SK-N-SH (cell line): Measurements from ENCODE around the gene SBF2.

Experiments used
- EP300 ChIP-seq, 2 experiments: IDR thresholded peaks; 2 replicates each; pipeline versions ENCODE4 v1.4.0 to v1.6.1; 2012; ENCODE audit warnings: borderline replicate concordance in 1 of 2, low read depth in 1 of 2, low read length in 1 of 2
- EZH2phosphoT487 ChIP-seq: fragments of 200-600 bp; sonication (generic); IDR thresholded peaks from 2 replicates; pipeline ENCODE4 v1.6.1; 2017; ENCODE audit warnings: low read depth, mixed run types, mild to moderate bottlenecking, antibody characterized with exemption, moderate library complexity, borderline replicate concordance
- FOXM1 ChIP-seq: IDR thresholded peaks from 2 replicates; pipeline ENCODE4 v1.4.0; 2012; ENCODE audit warnings: low read depth, mild to moderate bottlenecking
- JUND ChIP-seq: IDR thresholded peaks from 2 replicates; pipeline ENCODE4 v1.4.0; 2012
- MXI1 ChIP-seq: IDR thresholded peaks from 2 replicates; pipeline ENCODE4 v1.6.1; 2012; ENCODE audit warnings: mild to moderate bottlenecking, low read depth, low read length, improper control_type of control experiment
- POLR2AphosphoS5 ChIP-seq: IDR thresholded peaks from 2 replicates; pipeline ENCODE4 v1.6.1; 2012; ENCODE audit warnings: low read depth, low read length
- RAD21 ChIP-seq: IDR thresholded peaks from 2 replicates; pipeline ENCODE4 v1.6.1; 2012; ENCODE audit warnings: mild to moderate bottlenecking, low read length
- RCOR1 ChIP-seq: fragments of 150-350 bp; IDR thresholded peaks from 2 replicates; pipeline ENCODE4 v1.6.1; 2017; ENCODE audit warnings: antibody characterized with exemption, low read length
- RFX5 ChIP-seq: IDR thresholded peaks from 2 replicates; pipeline ENCODE4 v1.6.1; 2012; ENCODE audit warnings: mild to moderate bottlenecking, improper control_type of control experiment, low read length
- SIN3A ChIP-seq: IDR thresholded peaks from 2 replicates; pipeline ENCODE4 v1.6.1; 2012; ENCODE audit warnings: low read depth, mild to moderate bottlenecking, low read length, moderate library complexity, borderline replicate concordance
- SMC3 ChIP-seq: IDR thresholded peaks from 2 replicates; pipeline ENCODE4 v1.6.1; 2012; ENCODE audit warnings: low read depth, low read length, improper control_type of control experiment
- TAF1 ChIP-seq: IDR thresholded peaks from 2 replicates; pipeline ENCODE4 v1.6.1; 2012; ENCODE audit warnings: low read depth, mild to moderate bottlenecking, low read length, moderate library complexity, borderline replicate concordance
- TF ChIP-seq, protein P1 (sequence below): IDR thresholded peaks from 2 replicates; pipeline ENCODE4 v1.4.0; 2012; ENCODE audit warnings: low read depth
- TF ChIP-seq, protein P2 (sequence below): fragments of 200-600 bp; sonication (generic); IDR thresholded peaks from 2 replicates; pipeline ENCODE4 v1.6.1; 2017; ENCODE audit warnings: antibody characterized with exemption, mild to moderate bottlenecking, moderate library complexity

- TF ChIP-seq EZH2phosphoT487 = no peak
- TF ChIP-seq, protein P1, sequence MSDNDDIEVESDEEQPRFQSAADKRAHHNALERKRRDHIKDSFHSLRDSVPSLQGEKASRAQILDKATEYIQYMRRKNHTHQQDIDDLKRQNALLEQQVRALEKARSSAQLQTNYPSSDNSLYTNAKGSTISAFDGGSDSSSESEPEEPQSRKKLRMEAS = no peak
- TF ChIP-seq, protein P2, sequence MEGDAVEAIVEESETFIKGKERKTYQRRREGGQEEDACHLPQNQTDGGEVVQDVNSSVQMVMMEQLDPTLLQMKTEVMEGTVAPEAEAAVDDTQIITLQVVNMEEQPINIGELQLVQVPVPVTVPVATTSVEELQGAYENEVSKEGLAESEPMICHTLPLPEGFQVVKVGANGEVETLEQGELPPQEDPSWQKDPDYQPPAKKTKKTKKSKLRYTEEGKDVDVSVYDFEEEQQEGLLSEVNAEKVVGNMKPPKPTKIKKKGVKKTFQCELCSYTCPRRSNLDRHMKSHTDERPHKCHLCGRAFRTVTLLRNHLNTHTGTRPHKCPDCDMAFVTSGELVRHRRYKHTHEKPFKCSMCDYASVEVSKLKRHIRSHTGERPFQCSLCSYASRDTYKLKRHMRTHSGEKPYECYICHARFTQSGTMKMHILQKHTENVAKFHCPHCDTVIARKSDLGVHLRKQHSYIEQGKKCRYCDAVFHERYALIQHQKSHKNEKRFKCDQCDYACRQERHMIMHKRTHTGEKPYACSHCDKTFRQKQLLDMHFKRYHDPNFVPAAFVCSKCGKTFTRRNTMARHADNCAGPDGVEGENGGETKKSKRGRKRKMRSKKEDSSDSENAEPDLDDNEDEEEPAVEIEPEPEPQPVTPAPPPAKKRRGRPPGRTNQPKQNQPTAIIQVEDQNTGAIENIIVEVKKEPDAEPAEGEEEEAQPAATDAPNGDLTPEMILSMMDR = peak; percentile 88
- no peak for TF ChIP-seq POLR2AphosphoS5
- no peak for TF ChIP-seq JUND
- TF ChIP-seq RFX5 = no peak
- no peak for TF ChIP-seq EP300 (IDR thresholded peaks at IDR 0.05; ENCODE audit: borderline replicate concordance in 1 of 2, low read depth in 1 of 2, low read length in 1 of 2)
- no peak for TF ChIP-seq SIN3A
- no peak for TF ChIP-seq TAF1
- TF ChIP-seq RAD21 = peak; percentile 84
- no peak for TF ChIP-seq FOXM1
- no peak for TF ChIP-seq RCOR1
- peak; percentile 75 for TF ChIP-seq SMC3
- TF ChIP-seq MXI1 = no peak
Observed at GRCh38 chr11:9972989-9973388, 321.0 kb downstream of the SBF2 start.
